GM12865 (cell line): ENCODE measurements around the gene C6orf47.
A peak's percentile ranks its signal among the peaks of the same experiment; 100 is the strongest.

Source experiments
- DNase-seq: peaks from one replicate; pipeline ENCODE4 v3.0.0; 2010; ENCODE audit warnings: low read depth
- H3K4me3 ChIP-seq: 2 replicates; pipeline ENCODE4 v1.5.1; 2011; ENCODE audit warnings: mild to moderate bottlenecking, low read depth, low read length, control low read depth
- CTCF ChIP-seq: IDR thresholded peaks from 2 replicates; pipeline ENCODE4 v1.5.1; 2011; ENCODE audit warnings: low read length, control low read depth, low read depth, inconsistent platforms; ENCODE audit not compliant: insufficient read depth; ENCODE audit errors: missing control alignments

C6orf47 gene

GRCh38 chr6:31663961-31664789, 3.6 kb upstream of the C6orf47 start:
- no peak for DNase-seq
- no peak for TF ChIP-seq CTCF
- H3K4me3 ChIP-seq = peak overlapping the region; percentile 65

GRCh38 chr6:31663126-31663960, 2.8 kb upstream of the C6orf47 start:
- no peak for DNase-seq
- peak overlapping the region; percentile 65 for H3K4me3 ChIP-seq
- no peak for TF ChIP-seq CTCF

- H3K4me3 ChIP-seq = no peak overlapping the region
- no peak for DNase-seq
- no peak for TF ChIP-seq CTCF
Measured at GRCh38 chr6:31662124-31662723, 1.6 kb upstream of the C6orf47 start.

GRCh38 chr6:31661262-31662123, 915 bp upstream of the C6orf47 start:
- no peak for TF ChIP-seq CTCF
- peak overlapping the region; percentile 73 for H3K4me3 ChIP-seq
- peak; percentile 37 for DNase-seq

GRCh38 chr6:31659649-31660380, 763 bp downstream of the C6orf47 start:
- DNase-seq = peak; percentile 44
- peak overlapping the region; percentile 73 for H3K4me3 ChIP-seq
- no peak for TF ChIP-seq CTCF

GRCh38 chr6:31658983-31659648, 1.5 kb downstream of the C6orf47 start:
- H3K4me3 ChIP-seq = peak overlapping the region; percentile 73
- TF ChIP-seq CTCF = no peak
- DNase-seq = no peak
